ENCODE data around the gene CADM2.
"Not testable (repeated sequence)": the region's sequence is repeated elsewhere in the genome, so short reads cannot be mapped to it uniquely, and the experiment has no call there.

Gene CADM2

DNA sequence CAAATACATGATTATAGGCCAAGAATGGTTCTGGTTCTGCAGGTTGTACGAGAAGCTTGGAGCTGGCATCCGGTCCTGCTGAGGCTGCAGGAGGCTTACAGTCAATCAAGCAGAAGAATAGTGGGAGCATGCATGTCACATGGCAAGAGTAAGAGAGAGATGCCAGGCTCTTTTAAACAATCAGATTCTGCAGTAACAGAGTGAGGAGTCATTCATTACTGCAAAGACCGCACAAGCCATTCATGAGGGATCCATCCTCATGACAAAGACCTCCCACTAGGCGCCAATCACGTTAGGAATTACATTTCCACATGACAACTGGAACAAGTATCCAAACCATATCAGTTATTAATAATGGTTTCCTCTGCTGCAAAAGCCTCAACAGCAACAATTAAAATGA is 536.8 kb downstream of the CADM2 start:
- no peak for DNase-seq

DNA sequence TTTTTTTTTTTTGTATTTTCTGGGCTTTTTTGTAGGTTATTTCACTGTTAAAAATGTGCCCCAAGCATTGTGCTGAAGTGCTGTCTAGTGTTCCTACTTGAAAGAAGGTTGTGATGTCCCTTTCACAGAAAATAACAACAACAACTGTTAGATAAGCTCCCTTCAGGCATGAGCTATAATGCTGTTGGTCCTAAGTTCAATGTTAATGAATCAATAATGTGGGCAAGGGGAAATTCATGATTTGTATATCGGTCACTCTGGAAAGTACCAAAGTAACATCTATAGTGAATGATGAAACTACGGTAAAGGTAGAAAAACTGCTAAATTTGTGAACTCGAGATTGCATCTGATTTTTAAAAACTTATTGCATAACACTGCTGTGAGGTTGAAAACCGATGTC is 539.4 kb downstream of the CADM2 start:
- no peak for DNase-seq

DNA sequence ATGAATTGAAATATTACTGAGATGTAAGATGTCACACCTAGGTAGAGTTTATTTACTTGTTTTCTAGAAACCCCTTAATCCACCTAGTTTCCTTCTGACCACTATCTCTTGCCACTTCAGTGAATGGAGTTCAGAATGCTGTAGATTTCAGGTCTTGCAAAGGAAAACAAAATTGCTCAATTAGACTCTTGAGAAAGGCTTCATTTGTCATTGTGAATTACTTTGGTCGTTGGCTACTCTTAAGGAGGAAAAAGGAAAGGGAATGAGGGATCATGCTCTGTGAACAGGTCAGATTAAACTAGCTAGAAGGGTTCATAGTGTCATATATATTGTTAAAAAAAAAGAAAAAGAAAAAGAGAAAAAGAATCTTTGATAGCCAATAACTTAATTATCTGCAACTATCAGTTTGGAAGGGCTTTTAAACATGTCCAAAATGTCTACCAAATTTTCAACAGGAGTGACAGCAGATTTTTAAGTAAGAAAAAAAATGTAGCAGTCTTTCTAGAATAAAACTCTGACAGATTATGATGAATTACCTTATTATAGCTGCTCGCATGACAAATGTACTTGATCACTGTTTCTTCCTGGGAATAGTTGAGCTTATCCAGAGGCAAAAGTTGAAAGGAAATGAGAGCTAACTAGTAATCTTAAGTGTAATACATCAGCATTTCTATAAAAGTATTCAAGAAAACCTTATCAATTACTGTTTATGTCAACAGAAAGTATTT is 543.5 kb downstream of the CADM2 start:
- DNase-seq = no peak

DNA sequence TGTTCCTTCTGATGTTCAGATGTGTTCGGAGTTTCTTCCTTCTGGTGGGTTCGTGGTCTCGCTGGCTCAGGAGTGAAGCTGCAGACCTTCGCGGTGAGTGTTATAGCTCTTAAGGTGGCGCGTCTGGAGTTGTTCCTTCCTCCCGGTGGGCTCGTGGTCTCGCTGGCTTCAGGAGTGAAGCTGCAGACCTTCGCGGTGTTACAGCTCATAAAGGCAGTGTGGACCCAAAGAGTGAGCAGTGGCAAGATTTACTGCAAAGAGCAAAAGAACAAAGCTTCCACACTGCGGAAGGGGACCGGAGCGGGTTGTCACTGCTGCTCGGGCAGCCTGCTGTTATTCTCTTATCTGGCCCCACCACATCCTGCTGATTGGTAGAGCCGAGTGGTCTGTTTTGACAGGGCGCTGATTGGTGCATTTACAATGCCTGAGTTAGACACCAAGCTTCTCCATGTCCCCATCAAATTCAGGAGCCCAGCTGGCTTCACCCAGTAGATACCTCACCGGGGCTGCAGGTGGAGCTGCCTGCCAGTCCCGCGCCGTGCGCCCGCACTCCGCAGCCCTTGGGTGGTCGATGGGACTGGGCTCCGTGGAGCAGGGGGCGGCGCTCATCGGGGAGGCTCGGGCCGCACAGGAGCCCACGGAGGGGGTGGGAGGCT is 545.5 kb downstream of the CADM2 start:
- not testable (repeated sequence) for DNase-seq

DNA sequence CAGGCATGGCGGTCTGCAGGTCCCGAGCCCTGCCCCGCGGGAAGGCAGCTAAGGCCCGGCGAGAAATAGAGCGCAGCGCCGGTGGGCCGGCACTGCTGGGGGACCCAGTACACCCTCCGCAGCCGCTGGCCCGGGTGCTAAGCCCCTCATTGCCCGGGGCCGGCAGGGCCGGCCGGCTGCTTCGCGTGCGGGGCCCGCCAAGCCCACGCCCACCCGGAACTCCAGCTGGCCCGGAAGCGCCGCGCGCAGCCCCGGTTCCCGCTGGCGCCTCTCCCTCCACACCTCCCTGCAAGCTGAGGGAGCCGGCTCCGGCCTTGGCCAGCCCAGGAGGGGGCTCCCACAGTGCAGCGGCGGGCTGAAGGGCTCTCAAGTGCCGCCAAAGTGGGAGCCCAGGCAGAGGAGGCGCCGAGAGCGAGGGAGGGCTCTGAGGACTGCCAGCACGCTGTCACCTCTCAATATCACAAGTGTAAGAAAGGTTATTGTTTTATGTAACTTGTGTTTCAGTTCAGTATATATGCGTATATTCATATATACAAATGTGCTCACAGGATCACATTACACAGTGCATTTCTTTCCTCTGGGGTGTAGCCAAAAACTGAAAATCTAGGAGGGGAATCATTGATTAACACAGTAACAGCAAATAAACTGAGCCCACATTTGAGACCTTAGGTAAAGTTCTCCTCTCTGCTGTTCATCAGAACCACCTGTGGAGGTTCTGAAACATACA is 546.2 kb downstream of the CADM2 start:
- DNase-seq = not testable (repeated sequence)

DNA sequence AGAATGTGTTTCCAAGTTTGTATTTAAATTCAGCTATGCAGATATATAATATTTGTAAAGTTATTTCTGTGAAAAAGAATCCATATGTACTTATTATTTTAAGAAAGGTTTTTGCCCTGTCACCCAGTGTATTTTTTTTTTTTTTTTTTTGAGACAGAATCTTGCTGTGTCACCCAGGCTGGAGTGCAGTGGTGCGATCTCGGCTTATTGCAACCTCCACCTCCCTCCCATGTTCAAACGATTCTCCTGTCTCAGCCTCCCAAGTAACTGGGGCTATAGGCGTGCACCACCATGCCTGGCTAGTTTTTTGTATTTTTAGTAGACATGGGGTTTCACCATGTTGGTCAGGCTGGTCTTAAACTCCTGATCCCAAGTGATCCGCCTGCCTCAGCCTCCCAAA is 548.3 kb downstream of the CADM2 start:
- not testable (repeated sequence) for DNase-seq

DNA sequence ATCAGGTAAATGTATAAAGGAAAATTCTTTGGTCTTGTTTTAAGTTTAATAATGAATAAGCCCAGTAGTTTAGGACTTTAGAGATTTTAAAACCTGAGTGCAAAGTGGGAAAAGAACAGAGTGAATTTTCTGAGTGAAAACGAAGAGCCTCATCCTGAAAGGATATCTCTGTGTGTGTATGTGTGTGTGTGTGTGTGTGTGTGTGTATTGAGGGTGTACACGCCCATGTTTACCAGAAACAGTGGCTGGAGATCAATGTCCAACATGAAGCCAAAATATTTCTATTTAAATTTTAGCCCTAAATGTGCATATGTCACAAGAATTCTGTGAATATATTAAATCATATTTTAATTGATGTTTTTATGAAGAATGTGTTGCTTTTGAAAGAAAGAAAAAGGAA is 549.9 kb downstream of the CADM2 start:
- no peak for DNase-seq

DNA sequence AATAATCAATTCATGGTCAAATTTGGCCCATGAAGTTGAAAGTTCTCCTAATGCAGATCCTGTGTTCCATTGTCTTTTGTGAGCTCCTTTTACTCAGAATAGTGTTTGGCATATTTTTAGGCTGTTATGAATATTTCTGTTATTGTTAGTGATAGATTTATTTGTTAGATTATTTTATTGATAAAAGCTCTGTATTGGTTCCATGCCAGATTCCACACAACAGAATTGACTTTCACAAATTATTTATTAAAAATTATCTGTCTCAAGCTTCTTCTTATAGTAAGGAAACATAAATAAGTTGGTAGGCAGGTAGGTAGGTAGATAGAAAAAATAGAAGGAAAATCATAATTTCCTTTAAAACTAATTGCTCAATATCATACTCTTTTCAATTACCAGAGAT is 557.4 kb downstream of the CADM2 start:
- no peak for DNase-seq

DNA sequence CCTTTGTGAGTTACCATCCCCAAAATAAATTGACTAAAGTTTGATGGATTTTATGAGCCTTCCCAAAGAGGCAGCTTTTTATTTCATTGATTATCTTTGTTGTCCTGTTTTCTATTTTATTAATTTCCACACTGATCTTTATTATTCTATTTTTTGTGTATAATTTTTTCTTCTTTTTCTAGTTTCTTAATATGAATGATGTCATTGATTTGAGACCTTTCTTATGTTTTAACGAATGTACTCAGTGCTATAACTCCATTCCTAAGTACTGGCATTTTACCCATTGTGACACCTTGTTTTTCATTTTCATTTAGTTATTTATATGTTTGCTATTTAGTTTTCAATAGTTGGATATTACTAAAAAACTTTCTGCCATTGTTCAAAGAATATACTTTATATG is 565.3 kb downstream of the CADM2 start:
- no peak for DNase-seq

DNA sequence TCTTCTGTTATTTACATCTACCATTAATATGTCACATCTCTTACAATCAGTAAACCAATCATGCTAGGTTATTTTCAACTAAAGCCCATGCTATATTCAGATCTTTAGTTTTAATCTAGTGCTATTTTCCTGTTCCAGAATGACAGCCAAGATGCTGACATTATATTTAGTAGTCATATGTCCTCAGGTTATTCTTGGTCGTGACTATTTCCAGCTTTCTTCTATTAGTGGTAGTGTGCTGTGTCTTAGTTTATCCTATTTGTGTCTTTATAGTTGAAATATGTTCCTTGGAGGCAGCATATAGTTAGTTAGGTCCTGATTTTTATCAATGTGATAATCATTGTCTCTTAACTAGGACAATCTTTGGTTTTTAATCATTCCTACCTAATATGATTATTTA is 566.5 kb downstream of the CADM2 start:
- DNase-seq = no peak

DNA sequence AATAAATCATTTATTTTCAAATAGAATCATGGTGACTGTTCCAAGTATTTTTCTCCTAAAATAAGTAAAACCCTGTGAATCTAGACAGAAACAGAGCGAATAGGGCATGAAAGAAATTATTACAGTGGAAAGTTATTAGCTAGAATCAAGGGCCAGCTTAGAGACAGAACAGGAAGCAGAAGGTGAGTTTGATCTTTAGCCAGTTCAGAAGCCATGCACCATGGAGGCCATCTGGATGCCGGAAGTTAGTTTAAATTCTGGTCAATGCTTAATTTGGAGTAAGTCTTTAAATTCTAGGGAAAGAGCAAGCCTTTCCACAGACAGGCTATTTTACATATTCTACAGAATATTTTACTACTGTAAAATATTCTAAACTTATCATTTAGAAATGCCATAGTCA is 574.8 kb downstream of the CADM2 start:
- DNase-seq = no peak

DNA sequence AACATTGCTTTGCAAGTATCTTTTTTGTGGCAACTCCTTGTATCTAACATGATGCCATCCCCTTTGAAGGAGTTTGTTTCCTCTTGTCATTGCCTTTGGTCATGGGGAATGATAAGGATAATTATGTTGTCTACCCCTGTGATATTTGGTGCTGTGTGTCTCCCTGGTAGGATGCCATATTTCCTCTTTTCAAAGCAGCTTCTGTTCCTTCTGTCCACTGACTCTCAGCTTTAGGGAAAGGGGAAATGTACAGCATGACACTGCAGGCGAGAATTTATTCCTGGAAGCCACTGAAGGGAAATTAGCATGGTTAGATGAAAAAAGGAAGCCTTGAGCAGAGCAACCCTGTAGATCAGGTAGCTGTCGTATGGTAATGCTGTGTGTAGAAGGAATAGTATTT is 576.7 kb downstream of the CADM2 start:
- DNase-seq = no peak

DNA sequence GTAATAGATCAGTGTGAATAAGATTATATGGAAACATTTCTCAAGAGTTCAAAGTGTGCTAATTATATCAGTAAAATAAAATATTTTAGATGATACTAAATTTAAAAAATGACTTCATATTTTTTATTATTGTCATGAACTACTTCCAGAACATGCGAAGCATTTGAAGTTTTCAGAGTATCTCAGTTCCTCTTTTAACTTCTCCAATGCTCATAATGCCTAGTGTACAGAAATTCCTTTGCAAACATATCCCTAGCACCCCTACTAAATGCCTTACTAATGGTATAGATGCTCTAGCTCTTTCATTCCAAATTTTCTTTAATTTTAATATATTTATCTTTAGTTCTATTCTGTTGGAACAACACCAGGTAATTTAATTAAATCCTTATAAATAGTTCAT is 580.4 kb downstream of the CADM2 start:
- DNase-seq = no peak

DNA sequence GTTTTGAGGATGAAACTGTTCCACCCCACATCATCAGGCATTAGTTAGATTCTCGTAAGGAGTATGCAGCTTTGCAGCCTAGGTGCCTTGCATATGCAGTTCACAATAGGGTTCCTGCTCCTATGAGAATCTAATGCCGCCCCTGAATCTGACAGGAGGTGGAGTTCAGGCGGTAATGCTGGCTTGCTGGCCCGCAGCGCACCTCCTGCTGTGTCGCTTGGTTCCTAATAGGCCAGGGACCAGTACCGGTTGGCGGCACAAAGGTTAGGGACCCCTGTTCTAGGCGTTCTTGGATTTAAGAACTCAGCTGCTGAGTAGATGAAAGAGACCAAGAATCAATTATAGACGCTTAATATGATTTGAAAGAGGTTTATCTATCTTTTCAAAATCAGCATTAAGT is 595.4 kb downstream of the CADM2 start:
- DNase-seq = no peak

DNA sequence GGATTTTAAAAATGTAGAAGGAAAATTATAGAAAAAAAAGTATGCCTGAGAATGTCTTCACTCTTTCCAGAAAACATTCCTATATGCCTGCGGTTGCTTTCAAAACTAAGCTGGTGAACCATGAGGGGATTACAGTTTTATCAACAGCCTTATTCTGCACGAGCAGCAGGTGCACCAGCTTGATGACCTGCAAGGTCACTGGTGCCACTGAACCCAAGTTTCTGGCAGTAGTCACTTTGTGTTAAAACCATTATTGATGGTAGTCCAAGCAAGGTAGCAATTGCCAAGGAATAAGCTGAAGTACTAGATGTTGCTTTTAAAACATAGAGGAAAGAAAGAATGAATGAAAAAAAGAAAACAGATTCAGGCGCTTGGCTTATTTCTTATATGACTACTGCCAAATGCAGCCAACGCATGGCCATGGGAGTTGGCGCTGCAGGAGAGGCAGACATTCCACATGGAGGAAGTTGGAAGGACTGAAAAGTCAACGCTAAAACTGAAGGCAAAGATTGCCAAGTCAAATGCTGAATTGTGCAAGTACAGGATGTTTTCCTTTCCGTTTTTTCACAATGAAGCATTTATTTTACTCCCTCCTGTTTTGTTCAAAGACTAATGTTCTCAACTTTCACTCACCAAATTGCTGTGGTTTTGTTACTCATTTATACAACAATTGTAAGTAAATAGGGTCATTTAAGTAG is 601.4 kb downstream of the CADM2 start:
- no peak for DNase-seq

DNA sequence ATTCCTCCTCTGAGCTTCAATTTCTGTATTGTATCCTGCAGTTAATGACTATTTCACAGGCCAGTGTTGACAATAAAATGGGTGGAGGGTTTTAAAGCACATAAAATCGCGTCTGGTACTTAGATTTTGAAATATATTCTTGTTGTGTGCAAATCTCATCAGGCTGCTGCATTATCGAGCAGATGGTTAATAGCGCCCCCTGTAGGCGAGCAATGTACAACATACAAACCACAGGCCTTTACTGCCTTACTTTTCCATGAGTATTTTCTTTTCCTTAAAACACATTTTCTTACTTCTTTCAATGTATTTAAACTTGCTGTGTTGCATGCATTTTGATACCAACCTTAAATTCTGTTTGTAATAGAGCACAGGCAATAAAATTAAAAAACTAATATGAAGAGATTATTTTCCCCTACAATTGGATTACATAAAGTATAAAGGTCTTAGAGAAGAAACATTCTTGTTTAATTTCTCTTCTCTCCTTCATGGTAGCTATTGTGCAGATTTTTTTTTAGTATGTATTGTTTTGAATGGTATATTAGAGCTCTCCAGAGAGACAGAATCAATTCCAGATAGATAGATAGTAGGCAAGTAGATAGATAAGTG is 608.4 kb downstream of the CADM2 start:
- no peak for DNase-seq

DNA sequence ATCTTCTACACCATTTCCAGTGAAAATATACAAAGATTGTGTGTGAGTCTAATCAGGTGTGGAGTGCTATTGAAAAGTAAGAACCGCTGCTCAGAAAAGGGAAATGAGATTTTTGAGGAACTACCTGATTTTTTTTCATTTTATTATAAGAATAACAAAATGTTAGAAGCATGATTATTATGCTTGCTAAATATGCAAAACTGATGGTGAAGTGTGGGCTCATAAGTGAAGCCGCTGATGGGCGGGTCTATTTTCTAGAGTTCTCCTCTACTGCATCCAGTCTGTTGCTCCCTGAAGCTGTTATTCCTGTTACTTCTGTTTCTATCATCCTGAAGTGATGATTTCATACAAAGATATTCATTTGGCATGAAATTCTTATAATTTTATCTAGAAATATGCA is 612.0 kb downstream of the CADM2 start:
- no peak for DNase-seq

DNA sequence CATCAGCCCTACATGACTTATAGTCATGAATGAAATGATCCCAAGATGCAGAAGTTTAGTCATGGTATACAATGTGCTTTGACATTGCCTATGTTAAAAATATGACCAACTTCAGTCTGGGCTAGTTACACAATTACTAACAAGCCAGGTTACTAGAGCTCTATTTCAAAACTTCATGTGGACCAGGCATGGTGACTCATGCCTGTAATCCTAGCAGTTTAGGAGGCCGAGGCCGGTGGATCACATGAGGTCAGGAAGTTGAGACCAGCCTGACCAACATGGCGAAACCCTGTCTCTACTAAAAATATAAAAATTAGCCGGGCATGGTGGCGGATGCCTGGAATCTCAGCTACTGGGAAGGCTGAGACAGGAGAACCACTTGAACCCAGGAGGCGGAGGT is 613.0 kb downstream of the CADM2 start:
- no peak for DNase-seq

DNA sequence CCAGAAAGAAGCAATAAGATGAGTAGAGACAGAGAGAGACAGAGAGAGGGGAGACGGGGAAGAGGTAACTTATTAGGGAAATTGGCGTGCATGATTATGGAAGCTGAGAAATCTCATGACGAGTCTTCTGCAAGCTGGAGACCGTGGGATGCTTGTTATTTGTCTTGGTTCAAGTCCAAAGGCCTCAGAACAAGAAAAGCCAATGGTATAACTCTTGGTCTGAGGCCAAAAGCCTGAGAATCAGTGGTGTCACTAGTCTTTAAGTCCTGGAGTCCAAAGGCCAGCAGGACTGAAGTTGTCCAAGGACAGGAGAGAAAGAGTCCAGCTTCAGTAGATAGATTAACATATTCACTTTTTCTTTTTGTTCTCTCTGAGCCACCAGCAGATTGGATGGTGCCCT is 613.6 kb downstream of the CADM2 start:
- DNase-seq = no peak

DNA sequence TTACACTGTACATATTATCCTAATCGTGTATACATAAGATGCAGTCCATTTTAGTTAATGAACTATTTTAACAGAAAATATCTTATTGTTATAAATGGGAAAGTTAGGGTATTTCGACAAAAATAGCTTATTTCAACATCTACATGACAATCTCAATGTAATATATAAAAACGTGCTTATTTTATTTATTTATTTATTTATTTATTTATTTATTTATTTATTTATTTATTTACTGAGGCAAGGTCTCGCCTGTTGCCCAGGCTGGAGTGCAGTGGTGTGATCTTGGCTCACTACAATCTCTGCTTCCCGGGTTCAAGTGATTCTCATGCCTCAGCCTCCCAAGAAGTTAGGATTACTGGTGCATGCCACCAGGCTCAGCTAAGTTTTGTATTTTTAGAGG is 614.2 kb downstream of the CADM2 start:
- no peak for DNase-seq

DNA sequence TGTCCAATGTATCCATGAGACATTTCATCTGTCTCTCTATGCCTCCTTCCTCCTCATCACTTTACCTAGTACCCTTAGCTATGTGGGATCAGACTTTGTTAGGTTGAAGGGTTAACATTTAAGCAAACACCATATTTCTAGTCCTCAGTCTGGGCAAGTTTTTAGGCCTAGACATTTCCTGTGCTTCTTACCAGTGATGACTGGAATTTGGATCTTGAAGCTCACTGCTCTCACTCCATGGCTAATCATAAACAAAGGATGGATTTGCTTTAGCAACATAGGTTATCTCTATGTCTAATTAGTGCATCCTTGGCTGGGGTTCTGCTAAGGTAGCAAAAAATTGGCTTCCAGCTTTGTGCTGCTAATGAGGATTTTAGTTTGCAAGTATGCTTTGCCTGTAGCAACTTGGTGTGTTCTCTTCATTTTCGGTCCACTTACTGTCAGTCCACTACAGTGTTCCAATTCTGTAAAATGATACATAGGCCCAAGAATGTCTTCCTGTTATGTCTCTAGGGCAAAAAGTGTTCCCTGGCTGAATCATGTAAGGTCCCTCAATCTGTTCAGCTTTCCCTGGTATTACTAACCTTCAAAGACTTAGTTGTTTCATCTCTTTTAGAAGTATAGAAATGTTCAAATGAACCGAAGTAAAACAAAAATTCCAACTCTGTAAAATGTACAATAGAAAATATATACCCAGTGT is 615.4 kb downstream of the CADM2 start:
- DNase-seq = no peak

DNA sequence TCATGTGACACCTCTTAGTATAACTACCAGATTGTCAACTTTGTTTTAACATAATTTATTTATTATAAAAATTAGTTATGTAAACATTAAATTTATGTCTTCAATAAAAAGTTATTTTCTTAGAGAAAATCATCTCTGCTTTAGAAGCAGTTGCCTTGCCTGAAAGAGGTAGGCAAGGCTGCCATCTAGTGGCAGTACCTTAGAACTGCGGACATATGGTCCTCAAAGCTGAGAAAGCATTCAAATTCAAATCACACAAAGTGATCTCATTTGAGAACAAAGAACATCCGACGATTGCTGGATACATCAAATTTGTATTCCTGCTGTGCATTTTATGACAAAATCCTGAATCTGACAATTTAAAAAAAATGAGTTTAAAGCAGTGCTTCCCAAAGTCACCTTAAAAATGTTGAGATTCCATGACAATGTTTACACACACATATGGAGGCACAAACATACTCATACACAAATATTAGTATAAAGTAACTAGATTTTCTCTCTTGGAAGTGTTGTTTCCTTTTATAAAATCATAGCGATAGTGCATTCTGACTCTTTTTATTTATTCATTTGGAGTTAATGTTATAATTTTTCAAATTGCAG is 617.4 kb downstream of the CADM2 start:
- DNase-seq = peak; percentile 39
